ENCODE results near the gene PAIP1.

- TF ChIP-seq POLR2AphosphoS5 (IDR thresholded peaks at IDR 0.05; ENCODE audit: insufficient read depth, low read depth, low read length) (no peak), CTCF (IDR thresholded peaks at IDR 0.05; ENCODE audit: extremely low read depth in 1 of 2, insufficient read depth in 1 of 2, low read depth in 1 of 2, low read length in 2 of 2) (no peak), EZH2 (IDR thresholded peaks at IDR 0.05; ENCODE audit: borderline replicate concordance, low read depth, low read length, severe bottlenecking) (no peak), POLR2A (IDR thresholded peaks at IDR 0.05; ENCODE audit: low read depth, low read length) (no peak)
- TF ChIP-seq, protein P1, sequence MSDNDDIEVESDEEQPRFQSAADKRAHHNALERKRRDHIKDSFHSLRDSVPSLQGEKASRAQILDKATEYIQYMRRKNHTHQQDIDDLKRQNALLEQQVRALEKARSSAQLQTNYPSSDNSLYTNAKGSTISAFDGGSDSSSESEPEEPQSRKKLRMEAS (IDR thresholded peaks at IDR 0.05; ENCODE audit: insufficient read depth, insufficient read length), result no peak
Measured at GRCh38 chr5:43590700-43591099, 33.8 kb upstream of the PAIP1 start.
